Ascending aorta (tissue), 2 donors: ENCODE data around the gene SPTLC2. TPM values are rescaled to one million over a fixed set of nuclear protein-coding genes. Genes with fewer than 3 reads are reported as not detected.

ENCODE experiments used
- DNase-seq, 2 donors: peaks; one replicate each; pipeline ENCODE4 v3.0.0-alpha.2; 2019; ENCODE audit warnings: low spot score in 2 of 2
- H3K27ac ChIP-seq, 2 donors: fragments of 200-600 bp; sonication (generic); one replicate each; pipeline ENCODE4 v1.5.1; 2016 to 2017; ENCODE audit warnings: mild to moderate bottlenecking in 1 of 2
- H3K27me3 ChIP-seq: fragments of 200-600 bp; sonication (generic); one replicate; pipeline ENCODE4 v1.5.1; 2017
- H3K36me3 ChIP-seq, 2 donors: fragments of 200-600 bp; sonication (generic); one replicate each; pipeline ENCODE4 v1.5.1; 2016
- H3K4me1 ChIP-seq, 2 donors: fragments of 200-600 bp; sonication (generic); one replicate each; pipeline ENCODE4 v1.5.1; 2016 to 2017; ENCODE audit warnings: mild to moderate bottlenecking in 1 of 2
- H3K4me3 ChIP-seq, 2 donors: fragments of 200-600 bp; sonication (generic); one replicate each; pipeline ENCODE4 v1.5.1; 2016 to 2017; ENCODE audit warnings: mild to moderate bottlenecking in 1 of 2
- H3K9me3 ChIP-seq, 2 donors: fragments of 200-600 bp; sonication (generic); one replicate each; pipeline ENCODE4 v1.5.1; 2016
- intact Hi-C: fragments of 100-400 bp; cut with DNase I; formaldehyde crosslinking; loops from one replicate; pipeline ENCODE4 v1.15.1; 2023
- total RNA-seq: library from RNA; depleted of rRNA; stranded (reverse); fragments of >200 nt; gene quantifications from one replicate; pipeline ENCODE4 v1.1.0, GENCODE V29; 2016
- TF ChIP-seq, protein P1 (sequence below), 3 experiments: fragments of 200-600 bp in 2 of 3; fragments of 450-650 bp in 1 of 3; sonication (generic) in 2 of 3; IDR thresholded peaks; one replicate each; pipeline ENCODE4 v1.5.1; 2016 to 2019; ENCODE audit warnings: antibody characterized with exemption in 3 of 3, mild to moderate bottlenecking in 1 of 3, moderate library complexity in 1 of 3

SPTLC2 gene
- total RNA-seq, 1 donor from 2014 or later, result 25.7 TPM

DNA sequence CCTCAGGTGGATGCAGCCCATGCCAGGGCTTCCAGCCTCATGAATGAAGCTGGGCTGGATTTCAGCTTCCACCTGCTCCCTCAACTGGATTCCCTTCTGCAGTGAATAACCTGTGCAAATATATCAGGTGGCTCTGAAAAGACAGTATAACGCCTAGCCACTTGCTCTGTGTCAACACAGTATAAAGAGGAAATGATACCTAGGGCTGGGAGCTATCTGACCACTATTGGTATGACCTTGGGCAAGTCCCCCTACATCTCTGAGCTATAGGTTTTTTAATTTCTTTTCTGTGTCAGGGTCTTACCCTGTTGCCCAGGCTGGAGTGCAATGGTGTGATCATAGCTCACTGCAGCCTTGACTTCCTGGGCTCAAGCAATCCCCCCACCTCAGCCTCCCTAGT, 137.6 kb downstream of the SPTLC2 start:
- Histone ChIP-seq H3K4me1 (no peaks in the 10 kb centered on the region), H3K4me3 (no peak overlapping the region), H3K27me3 (no peaks in the 10 kb centered on the region), H3K36me3 (no peaks in the 10 kb centered on the region), H3K27ac (no peak overlapping the region), H3K9me3 (no peaks in the 10 kb centered on the region)
- intact Hi-C loops, result no loop called here
- TF ChIP-seq, protein P1, sequence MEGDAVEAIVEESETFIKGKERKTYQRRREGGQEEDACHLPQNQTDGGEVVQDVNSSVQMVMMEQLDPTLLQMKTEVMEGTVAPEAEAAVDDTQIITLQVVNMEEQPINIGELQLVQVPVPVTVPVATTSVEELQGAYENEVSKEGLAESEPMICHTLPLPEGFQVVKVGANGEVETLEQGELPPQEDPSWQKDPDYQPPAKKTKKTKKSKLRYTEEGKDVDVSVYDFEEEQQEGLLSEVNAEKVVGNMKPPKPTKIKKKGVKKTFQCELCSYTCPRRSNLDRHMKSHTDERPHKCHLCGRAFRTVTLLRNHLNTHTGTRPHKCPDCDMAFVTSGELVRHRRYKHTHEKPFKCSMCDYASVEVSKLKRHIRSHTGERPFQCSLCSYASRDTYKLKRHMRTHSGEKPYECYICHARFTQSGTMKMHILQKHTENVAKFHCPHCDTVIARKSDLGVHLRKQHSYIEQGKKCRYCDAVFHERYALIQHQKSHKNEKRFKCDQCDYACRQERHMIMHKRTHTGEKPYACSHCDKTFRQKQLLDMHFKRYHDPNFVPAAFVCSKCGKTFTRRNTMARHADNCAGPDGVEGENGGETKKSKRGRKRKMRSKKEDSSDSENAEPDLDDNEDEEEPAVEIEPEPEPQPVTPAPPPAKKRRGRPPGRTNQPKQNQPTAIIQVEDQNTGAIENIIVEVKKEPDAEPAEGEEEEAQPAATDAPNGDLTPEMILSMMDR (IDR thresholded peaks at IDR 0.05), result no peak
- no peak for DNase-seq

DNA sequence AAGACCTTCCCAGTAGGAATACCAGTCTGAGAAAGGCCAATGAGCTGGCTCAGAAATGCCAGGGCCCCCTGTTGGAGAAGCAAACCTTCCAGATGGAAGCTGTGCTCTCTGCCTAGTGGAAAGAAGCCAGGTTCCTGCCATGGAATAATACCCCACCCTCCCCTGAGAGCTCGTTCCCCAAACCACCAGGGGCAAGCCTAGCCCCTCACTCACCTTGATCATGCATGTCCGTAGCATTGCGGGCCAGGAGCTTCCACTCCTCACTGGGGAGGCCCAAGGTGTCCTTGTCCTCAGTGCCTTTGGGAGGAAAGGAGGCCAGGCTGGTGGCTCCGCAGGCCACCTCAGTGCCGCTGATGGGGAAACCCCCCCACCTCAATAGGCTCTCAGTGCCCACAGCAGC, 138.4 kb downstream of the SPTLC2 start:
- H3K4me1 ChIP-seq, result no peaks in the 10 kb centered on the region
- no peaks in the 10 kb centered on the region for H3K9me3 ChIP-seq
- no peak for DNase-seq
- no peaks in the 10 kb centered on the region for H3K27me3 ChIP-seq
- no peaks in the 10 kb centered on the region for H3K36me3 ChIP-seq
- H3K4me3 ChIP-seq, result no peak overlapping the region
- intact Hi-C loops, result no loop called here
- no peak overlapping the region for H3K27ac ChIP-seq
- TF ChIP-seq, protein P1 (IDR thresholded peaks at IDR 0.05), result no peak

DNA sequence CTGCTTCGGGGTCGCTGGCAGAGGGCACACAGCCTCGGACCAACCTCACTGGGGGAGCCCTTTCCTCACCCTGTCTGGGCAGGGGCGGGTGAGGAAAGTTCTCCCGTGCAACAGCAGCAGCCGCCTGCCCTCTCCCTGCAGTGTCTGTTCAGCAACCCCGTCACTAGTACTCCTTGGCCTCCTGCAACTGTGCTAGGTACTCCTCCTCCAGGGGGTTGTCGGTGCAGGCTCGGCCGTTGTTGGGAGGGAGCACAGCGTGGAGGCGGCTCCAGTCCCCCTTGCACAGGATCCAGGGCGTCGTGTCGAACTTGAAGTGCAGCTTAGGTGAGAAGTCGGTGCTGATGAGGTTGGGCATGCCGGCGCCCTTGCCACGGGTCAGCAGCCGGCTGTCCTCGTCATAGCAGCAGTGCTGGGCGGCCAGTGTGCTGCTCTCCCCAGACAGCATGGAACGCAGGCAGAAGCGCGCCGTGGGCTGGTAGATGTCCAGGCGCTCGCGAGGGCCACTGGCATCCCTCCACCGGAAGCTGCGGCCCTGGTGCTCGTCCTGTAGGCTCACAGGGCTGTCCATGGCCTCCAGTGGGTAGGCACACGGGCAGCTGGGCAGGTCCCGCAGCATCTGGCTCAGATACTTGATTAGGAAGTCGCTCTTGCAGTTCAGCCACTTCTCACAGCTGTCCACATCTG, 140.9 kb downstream of the SPTLC2 start:
- no peaks in the 10 kb centered on the region for H3K9me3 ChIP-seq
- intact Hi-C loops, result no loop called here
- no peak for DNase-seq
- no peak overlapping the region for H3K4me3 ChIP-seq
- H3K4me1 ChIP-seq, result no peaks in the 10 kb centered on the region
- H3K27me3 ChIP-seq, result no peaks in the 10 kb centered on the region
- no peaks in the 10 kb centered on the region for H3K36me3 ChIP-seq
- H3K27ac ChIP-seq, result no peak overlapping the region
- TF ChIP-seq, protein P1 (IDR thresholded peaks at IDR 0.05), result no peak

DNA sequence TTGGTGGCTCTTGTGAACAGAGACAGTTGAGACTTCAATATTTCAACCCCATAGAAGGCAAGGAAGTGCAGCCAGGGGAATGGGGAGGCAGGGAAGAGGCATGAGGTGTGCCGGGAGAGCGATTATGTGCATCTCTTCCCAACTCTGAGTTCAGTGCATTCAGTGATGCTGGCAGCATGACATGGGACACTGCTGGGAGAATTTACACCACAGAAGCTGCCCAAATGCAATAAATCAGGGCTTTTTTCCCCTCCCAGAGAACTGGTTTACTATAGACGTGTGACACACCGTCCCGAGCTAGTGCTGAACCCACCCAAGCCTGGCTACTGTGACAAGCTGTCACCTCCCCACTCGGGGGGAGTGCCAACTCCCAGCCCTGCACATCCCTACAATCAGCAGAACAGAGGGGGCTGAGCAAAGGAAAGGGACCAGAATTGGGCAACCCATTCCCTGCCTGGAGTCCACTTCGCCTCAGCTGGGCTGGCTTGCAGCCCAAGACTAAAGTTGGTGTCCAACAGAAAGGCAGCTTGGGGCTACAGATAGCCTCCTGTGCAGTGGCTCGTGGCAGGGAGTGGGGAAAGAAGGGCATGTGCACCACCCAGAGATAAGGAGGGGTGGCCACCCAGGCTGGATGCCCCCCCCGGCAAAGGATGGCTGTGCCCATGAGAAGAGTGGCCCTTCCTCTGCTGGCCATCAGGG, 141.8 kb downstream of the SPTLC2 start:
- Histone ChIP-seq H3K27me3 (no peaks in the 10 kb centered on the region), H3K4me1 (no peaks in the 10 kb centered on the region), H3K27ac (no peak overlapping the region), H3K9me3 (no peaks in the 10 kb centered on the region), H3K36me3 (peaks cover under 1% of the 10 kb centered on the region in 2 donors), H3K4me3 (no peak overlapping the region)
- no peak for DNase-seq
- TF ChIP-seq, protein P1 (IDR thresholded peaks at IDR 0.05), result no peak
- intact Hi-C loops, result no loop called here

DNA sequence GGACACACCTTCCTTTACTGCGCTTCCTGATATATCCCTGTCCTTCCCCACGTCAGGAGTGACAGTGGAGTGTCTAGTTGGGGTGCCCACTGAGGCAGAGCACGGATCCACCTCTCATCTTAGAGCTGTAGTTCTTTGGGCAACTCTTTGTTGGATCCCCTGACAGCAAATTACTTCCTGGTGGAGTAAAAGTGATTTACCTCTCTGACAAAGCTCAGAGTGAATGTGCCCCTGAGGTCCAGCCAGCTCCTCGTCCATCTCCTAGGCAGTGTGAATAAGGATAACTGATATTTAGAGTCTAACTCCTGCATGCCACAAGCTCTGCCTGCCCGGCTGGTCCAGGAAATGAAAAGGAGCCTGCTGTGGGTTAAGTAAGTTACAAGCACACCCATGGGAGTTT, 142.5 kb downstream of the SPTLC2 start:
- Histone ChIP-seq H3K27ac (no peak overlapping the region), H3K4me1 (no peaks in the 10 kb centered on the region), H3K9me3 (no peaks in the 10 kb centered on the region), H3K36me3 (peaks cover 7% of the 10 kb centered on the region in 2 donors), H3K4me3 (no peak overlapping the region), H3K27me3 (no peaks in the 10 kb centered on the region)
- DNase-seq, result no peak
- intact Hi-C loops, result no loop called here
- TF ChIP-seq, protein P1 (IDR thresholded peaks at IDR 0.05), result no peak
